Measurements from ENCODE around the gene FXYD4.
"Not testable (repeated sequence)": the region's sequence is repeated elsewhere in the genome, so short reads cannot be mapped to it uniquely, and the experiment has no call there.

Gene FXYD4, protein sequence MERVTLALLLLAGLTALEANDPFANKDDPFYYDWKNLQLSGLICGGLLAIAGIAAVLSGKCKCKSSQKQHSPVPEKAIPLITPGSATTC

GRCh38 chr10:43371418-43371817, at the start of gene FXYD4:
FXYD4 (plus strand) TSS chr10:43371636; CDS start chr10:43373747, 2,111 bp downstream.
- no peak for DNase-seq (ENCODE audit: low read depth)

DNA sequence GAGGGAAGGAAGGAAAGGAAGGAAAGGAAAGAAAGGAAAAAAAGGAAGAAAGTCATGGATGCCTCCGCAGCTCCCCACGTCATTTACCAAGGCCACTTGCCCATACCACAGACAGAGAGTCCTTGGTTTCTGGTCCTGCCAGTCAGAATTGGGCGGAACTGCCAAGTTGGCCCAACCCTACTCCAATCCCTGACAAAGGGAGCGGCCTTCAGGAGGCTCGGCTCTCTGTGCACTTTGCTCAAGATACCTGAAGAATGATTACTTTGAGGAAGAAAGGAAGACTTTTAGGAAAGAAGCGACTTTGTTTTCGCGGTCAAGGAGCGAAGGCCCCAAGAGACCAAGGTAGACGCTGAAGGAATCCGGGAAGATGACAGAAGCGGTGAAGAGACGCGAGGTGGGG, 49.1 kb upstream of the FXYD4 start:
- no peak for DNase-seq (ENCODE audit: low read depth)

DNA sequence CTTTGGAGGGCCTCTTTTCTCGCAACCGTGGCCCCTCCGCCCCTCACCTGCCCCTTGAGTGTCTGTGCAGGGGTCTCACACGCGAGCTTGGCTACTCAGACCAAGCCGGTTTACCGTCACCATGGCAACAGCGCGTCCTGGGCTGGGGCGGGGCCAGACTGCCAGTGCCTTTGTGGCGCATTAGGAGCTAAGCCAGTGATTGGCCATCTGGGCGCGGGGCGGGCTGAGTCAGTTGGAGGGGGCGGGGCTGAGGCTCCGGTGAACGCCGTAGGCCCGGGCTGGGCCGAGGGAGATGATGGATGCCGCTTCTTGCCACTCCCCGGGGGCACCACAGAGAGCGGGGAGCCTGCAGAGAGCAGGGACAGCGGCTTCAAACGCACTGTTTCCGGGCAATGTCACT, 48.7 kb upstream of the FXYD4 start:
- DNase-seq (ENCODE audit: low read depth): peak; percentile 85

DNA sequence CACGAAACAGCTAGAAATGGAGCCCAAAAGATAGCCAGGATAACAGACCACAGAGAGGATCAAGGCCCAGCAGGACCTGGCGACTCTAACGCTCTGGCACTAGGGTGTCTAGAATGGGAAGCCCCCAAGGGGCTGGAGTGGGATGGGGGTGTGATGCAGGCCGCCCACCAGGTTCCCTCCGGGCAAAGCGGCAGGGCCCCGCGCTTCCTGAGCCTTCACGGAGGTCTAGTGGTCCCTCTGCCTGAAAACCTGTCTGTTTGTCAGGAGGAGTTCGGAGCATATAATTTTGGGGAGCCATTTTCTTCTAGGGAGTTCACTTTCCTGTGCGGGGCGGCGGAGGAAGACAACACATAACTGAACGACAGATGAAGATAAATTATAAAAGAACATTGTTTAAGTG, 48.2 kb upstream of the FXYD4 start:
- DNase-seq (ENCODE audit: low read depth): no peak

DNA sequence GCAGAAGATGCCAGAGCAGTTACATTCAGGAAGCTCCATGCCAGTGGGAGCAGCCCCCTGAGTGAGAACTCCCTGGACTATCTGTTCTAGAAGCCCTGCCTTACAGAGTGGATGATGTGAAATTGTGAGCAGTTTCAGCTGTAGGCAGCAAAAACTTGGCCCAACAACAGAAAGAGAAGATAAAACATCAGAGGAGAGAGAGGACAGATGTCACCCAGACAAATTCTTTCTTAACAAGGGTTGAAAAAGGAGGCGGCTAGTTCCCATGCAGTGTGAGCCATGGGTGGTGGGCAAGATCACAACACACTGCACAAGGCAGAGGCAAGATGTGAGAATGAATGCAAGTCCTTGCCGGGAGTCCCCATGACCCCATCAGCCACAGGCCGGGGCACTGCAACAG, 46.6 kb upstream of the FXYD4 start:
- no peak for DNase-seq (ENCODE audit: low read depth)

- DNase-seq (ENCODE audit: low read depth): no peak
Measured at GRCh38 chr10:43327171-43327570, 44.3 kb upstream of the FXYD4 start.

DNA sequence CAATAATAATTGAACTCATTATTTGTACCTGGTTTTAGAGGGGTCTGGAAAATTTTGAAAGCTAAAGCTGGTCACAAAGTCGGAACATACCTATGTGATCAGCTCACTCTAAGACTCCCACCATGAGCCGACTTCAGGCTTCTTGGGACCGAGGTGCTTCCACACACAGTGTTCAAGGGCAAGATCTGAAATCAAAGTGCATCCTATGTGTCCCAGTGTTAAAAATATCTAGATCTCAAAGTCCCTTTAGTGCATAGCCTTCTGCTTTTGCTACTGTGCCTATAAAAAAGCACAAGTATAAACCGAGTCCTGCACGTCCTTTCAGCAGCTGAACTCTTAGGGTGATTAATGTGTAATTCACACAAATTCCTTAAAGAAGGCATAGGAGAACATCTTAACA, 43.5 kb upstream of the FXYD4 start:
- DNase-seq (ENCODE audit: low read depth): no peak

DNA sequence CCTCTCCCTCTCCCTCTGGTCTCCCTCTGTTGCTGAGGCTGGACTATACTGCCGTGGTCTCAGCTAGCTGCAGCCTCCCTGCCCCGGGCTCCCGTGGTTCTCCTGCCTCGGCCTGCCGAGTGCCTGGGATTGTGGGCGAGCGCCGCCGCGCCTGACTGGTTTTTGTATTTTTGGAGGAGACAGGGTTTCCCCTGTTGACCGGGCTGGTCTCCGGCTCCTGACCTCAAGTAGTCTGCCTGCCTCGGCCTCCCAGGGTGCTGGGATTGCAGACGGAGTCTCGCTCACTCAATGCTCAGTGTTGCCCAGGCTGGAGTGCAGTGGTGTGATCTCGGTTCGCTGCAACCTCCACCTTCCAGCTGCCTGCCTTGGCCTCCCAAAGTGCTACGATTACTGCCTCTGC, 42.6 kb upstream of the FXYD4 start:
- DNase-seq (ENCODE audit: low read depth): not testable (repeated sequence)

GRCh38 chr10:43329246-43329885, 42.1 kb upstream of the FXYD4 start:
- DNase-seq (ENCODE audit: low read depth): not testable (repeated sequence)

DNA sequence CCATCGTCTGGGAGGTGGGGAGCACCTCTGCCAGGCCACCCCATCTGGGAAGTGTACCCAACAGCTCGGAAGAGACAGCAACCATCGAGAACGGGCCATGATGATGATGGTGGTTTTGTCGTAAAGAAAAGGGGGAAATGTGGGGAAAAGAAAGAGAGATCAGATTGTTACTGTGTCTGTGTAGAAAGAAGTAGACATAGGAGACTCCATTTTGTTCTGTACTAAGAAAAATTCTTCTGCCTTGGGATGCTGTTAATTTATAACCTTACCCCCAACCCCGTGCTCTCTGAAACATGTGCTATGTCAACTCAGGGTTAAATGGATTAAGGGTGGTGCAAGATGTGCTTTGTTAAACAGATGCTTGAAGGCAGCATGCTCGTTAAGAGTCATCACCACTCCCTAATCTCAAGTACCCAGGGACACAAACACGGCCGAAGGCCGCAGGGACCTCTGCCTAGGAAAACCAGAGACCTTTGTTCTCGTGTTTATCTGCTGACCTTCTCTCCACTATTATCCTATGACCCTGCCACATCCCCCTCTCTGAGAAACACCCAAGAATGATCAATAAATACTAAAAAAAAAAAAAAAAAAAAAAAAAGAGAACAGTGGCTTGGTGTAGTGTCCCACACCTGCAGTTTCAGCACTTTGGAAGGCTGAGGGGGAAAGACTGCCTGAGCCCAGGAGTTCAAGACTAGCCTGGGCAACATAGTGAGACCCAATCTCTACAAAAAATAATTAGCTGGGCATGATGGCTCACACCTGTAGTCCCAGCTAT, 41.2 kb upstream of the FXYD4 start:
- DNase-seq (ENCODE audit: low read depth): not testable (repeated sequence)

GRCh38 chr10:43330824-43331127, 40.7 kb upstream of the FXYD4 start:
- not testable (repeated sequence) for DNase-seq (ENCODE audit: low read depth)

- DNase-seq (ENCODE audit: low read depth): no peak
Measured at GRCh38 chr10:43333653-43334052, 37.8 kb upstream of the FXYD4 start.

- no peak for DNase-seq (ENCODE audit: low read depth)
Measured at GRCh38 chr10:43336061-43336460, 35.4 kb upstream of the FXYD4 start.

- DNase-seq (ENCODE audit: low read depth): no peak
Measured at GRCh38 chr10:43336641-43337318, 34.7 kb upstream of the FXYD4 start.

- not testable (repeated sequence) for DNase-seq (ENCODE audit: low read depth)
Measured at GRCh38 chr10:43337536-43337935, 33.9 kb upstream of the FXYD4 start.

DNA sequence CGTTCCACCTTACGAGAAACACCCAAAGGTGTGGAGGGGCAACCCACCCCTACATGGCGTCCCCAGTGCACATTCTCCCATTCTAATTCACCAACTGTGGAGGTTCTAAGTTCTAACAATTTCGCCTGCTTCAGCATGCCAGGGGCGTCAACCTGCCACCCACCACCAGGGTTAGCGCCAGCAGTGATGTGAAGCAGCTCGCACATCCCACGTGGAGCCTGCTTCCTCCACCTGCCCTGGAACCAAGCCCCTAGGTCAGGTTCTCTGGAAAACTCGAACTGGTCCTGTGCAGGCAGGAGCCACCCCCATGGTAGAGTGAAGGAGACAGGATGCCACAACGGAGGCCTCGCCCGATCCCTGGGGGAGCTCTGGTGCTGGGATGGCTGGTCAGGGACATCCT, 33.3 kb upstream of the FXYD4 start:
- DNase-seq (ENCODE audit: low read depth): no peak

DNA sequence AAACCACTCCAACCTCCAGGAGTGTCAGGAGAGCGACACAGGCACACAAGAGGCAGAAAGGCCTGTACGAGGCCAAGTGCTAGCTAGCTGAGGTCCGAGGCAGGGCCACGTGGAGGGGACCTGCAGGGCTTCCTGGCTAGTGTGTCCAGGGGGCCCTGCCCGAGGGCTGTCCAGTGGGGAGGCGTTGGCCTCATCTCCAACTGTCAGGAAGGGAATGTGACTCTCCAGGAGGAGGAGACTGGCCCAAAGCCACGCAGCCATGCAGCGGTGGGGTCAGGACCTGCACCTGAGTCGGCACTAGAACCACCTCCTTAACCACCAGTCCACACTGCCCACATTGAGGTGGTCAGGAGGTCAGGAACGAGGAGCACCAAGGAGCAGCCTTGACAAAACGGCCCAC, 32.3 kb upstream of the FXYD4 start:
- DNase-seq (ENCODE audit: low read depth): no peak

DNA sequence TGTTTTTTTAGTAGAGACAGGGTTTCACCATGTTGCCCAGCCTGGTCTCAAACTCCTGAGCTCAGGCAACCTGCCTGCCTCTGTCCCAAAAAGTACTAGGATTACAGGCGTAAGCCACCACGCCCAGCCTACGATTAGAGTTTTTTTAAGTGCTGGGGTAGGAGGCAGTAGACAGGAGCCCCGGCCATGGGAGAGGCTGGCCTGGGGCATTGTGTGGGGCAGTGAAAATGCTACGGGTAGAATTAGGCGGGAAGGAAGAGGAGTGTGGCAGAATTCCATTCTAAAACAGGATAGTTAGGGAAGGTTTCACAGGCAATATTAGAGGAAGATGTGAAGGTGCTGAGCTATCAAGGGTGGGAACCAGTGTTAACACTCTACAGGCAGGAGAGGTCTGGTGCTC, 31.3 kb upstream of the FXYD4 start:
- no peak for DNase-seq (ENCODE audit: low read depth)

GRCh38 chr10:43340619-43341018, 30.8 kb upstream of the FXYD4 start:
- no peak for DNase-seq (ENCODE audit: low read depth)

DNA sequence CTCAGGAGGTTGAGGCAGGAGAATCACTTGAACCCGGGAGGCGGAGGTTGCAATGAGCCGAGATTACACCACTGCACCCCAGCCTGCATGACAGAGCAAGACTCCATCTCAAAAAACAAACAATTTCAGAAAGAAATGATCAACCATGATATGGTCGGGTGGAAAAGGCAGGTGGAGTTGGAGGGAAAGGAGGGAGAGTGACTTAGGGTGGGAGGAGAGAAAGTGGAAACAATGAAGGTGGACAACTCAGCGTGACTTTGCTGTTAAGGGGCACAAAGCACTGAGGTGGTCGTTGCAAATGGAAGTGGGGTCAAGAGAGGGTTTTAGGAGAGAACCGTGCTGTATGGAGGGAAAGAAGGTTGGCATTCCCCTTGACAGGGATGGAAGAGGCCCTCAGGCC, 30.0 kb upstream of the FXYD4 start:
- no peak for DNase-seq (ENCODE audit: low read depth)

DNA sequence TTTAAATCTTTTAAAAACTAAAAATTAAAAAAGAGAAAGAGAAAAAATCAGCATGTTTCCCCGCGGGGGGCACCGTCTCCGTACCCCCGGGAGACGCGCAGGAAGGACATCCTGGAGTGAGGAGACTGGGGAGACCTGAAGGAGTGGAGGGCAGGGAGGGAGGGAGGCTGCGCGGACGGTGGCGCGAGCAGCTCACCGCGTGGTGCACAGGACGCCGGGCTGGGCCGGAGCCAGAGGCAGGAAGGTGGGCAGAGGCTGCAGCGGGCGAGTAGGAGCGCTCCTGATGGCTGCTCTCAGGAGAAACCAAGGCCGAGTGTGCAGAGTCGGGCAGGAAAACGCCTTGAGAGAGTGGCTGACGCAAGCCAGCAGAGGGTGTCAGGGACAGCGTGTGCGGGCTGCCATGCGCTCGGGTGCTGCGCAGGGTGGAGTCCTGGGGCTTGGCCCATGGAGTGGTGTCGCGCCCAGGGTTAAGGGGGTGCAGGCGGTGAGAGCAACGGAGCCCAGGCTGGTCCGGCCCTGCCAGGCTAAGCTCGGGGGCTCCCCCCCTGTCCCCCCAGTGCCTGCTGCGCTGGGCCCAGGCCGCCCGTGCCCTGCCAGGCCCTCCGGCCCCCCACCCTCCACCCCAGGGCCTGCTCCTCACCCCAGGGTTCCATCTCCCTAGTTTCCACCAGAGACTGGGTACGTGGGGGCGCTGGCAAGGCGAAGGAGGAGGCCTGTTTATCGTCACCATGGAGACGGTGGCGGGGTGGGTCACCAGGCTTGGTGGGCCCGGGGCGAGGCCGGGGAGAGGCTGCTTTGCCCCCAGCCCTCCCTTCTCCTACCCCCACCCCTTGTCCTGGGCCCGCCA, 28.9 kb upstream of the FXYD4 start:
- no peak for DNase-seq (ENCODE audit: low read depth)

DNA sequence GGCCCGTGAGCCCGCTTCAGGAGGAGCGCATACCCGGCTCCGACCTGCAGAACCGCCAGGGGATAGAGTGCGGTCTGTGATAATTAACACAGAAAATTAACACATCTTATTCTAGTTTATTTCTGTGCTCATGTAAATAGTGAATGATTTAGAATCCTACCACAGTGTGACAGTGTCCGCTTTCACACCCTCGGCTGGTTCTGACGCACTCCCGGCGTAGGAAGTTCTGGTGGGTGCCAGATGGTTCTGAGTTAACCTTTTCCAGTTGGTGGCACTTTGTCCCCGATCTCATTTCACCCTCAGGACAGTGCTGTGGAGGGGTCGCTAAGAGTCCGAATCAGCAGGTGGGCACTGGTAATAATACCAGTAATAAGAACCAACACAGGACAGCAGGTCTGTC, 28.3 kb upstream of the FXYD4 start:
- no peak for DNase-seq (ENCODE audit: low read depth)

All from iris pigment epithelial cell (primary cell).